Smooth muscle cell (in vitro differentiated cells): ENCODE results near the gene SLC5A5. TPM values are rescaled to one million over a fixed set of nuclear protein-coding genes. Genes with fewer than 3 reads are reported as not detected.
A peak's percentile ranks its signal among the peaks of the same experiment; 100 is the strongest.

Experiments
- DNase-seq: peaks from one replicate; lab custom pipeline; 2025; ENCODE audit not compliant: unreplicated experiment; lab: John Stamatoyannopoulos, UW
- H2AFZ ChIP-seq: fragments of 200-600 bp; sonication (generic); 2 replicates; pipeline ENCODE4 v1.6.0; 2016; ENCODE audit warnings: antibody characterized with exemption, low read depth, mild to moderate bottlenecking
- H3F3A ChIP-seq: fragments of 200-600 bp; sonication (generic); 2 replicates; pipeline ENCODE4 v1.6.0; 2017; ENCODE audit warnings: antibody characterized with exemption, low read depth
- H3K27ac ChIP-seq: fragments of 200-600 bp; sonication (generic); 2 replicates; pipeline ENCODE4 v1.5.1; 2016; ENCODE audit warnings: low read depth, mild to moderate bottlenecking
- H3K27me3 ChIP-seq: fragments of 200-600 bp; sonication (generic); 2 replicates; pipeline ENCODE4 v1.6.1; 2016; ENCODE audit warnings: low read depth, mild to moderate bottlenecking
- H3K36me3 ChIP-seq: fragments of 200-600 bp; sonication (generic); 2 replicates; pipeline ENCODE4 v1.5.1; 2016; ENCODE audit warnings: low read depth
- H3K4me1 ChIP-seq: fragments of 200-600 bp; sonication (generic); 2 replicates; pipeline ENCODE4 v1.5.1; 2016; ENCODE audit warnings: low read depth
- H3K4me2 ChIP-seq: fragments of 200-600 bp; sonication (generic); 2 replicates; pipeline ENCODE4 v1.6.0; 2016; ENCODE audit warnings: mild to moderate bottlenecking
- H3K4me3 ChIP-seq: fragments of 200-600 bp; sonication (generic); 2 replicates; pipeline ENCODE4 v1.5.1; 2016; ENCODE audit warnings: mild to moderate bottlenecking
- H3K79me2 ChIP-seq: fragments of 200-600 bp; sonication (generic); 2 replicates; pipeline ENCODE4 v1.6.0; 2016; ENCODE audit warnings: low read depth, mild to moderate bottlenecking
- H3K9ac ChIP-seq: fragments of 200-600 bp; sonication (generic); 2 replicates; pipeline ENCODE4 v1.6.0; 2016; ENCODE audit warnings: low read depth
- H3K9me3 ChIP-seq: fragments of 200-600 bp; sonication (generic); replicated peaks from 2 replicates; pipeline ENCODE4 v1.5.1; 2016; ENCODE audit warnings: low read depth
- H4K20me1 ChIP-seq: fragments of 200-600 bp; sonication (generic); 2 replicates; pipeline ENCODE4 v1.6.0; 2016; ENCODE audit warnings: low read depth
- CTCF ChIP-seq: fragments of 200-600 bp; sonication (generic); IDR thresholded peaks from 2 replicates; pipeline ENCODE4 v1.5.1; 2017; ENCODE audit warnings: borderline replicate concordance, mild to moderate bottlenecking, antibody characterized with exemption; ENCODE audit not compliant: insufficient read depth, poor library complexity, severe bottlenecking
- WGBS: methylation state at CpG from one replicate; pipeline ENCODE4 v1.1.7; 2016; ENCODE audit warnings: low lambda C conversion rate; 5-methylcytosine and 5-hydroxymethylcytosine counted together
- polyA plus RNA-seq: library from polyadenylated mRNA; unstranded; fragments of >200 nt; fragmentation: Nextera tagmentation; extraction: Ambion mirVana; gene quantifications from 2 replicates; pipeline ENCODE4 v1.2.1, GENCODE V29; 2016
- total RNA-seq: library from RNA; depleted of rRNA; stranded (reverse); fragments of >200 nt; gene quantifications from 2 replicates; pipeline ENCODE4 v1.2.3, GENCODE V29; 2014

SLC5A5 gene
- total and polyA plus RNA-seq, 2 experiments from 2014 or later: not detected

- H3F3A ChIP-seq: no peaks in the 10 kb centered on the region
- no peaks in the 10 kb centered on the region for H4K20me1 ChIP-seq
- H3K27ac ChIP-seq: no peak overlapping the region
- no peak overlapping the region for H3K4me3 ChIP-seq
- no peaks in the 10 kb centered on the region for H3K36me3 ChIP-seq
- peaks cover 11% of the 10 kb centered on the region for H3K4me1 ChIP-seq
- no peak overlapping the region for H2AFZ ChIP-seq
- no peak overlapping the region for H3K4me2 ChIP-seq
- H3K9me3 ChIP-seq: no peaks in the 10 kb centered on the region
- no peak for DNase-seq
- H3K9ac ChIP-seq: no peak overlapping the region
- peaks cover 12% of the 10 kb centered on the region for H3K27me3 ChIP-seq
- 79% methylated on average over 4 of the region's 4 CpGs for WGBS
- TF ChIP-seq CTCF: no peak
- H3K79me2 ChIP-seq: no peaks in the 10 kb centered on the region
Observed at GRCh38 chr19:17836530-17836929, 35.2 kb upstream of the SLC5A5 start.

- no peak overlapping the region for H3K4me2 ChIP-seq
- TF ChIP-seq CTCF: no peak
- no peaks in the 10 kb centered on the region for H3F3A ChIP-seq
- H3K9me3 ChIP-seq: no peaks in the 10 kb centered on the region
- no peaks in the 10 kb centered on the region for H3K79me2 ChIP-seq
- H4K20me1 ChIP-seq: no peaks in the 10 kb centered on the region
- H3K27me3 ChIP-seq: peaks cover 6% of the 10 kb centered on the region
- H3K27ac ChIP-seq: no peak overlapping the region
- H3K36me3 ChIP-seq: no peaks in the 10 kb centered on the region
- DNase-seq: no peak
- WGBS: 93% methylated on average over 7 of the region's 7 CpGs
- no peak overlapping the region for H3K4me3 ChIP-seq
- H2AFZ ChIP-seq: no peak overlapping the region
- H3K4me1 ChIP-seq: peaks cover 12% of the 10 kb centered on the region
- no peak overlapping the region for H3K9ac ChIP-seq
Observed at GRCh38 chr19:17837972-17838371, 33.8 kb upstream of the SLC5A5 start.

GRCh38 chr19:17840019-17840418, 31.7 kb upstream of the SLC5A5 start:
- Histone ChIP-seq H3K9ac (no peak overlapping the region), H3K79me2 (no peaks in the 10 kb centered on the region), H3K9me3 (no peaks in the 10 kb centered on the region), H3K36me3 (no peaks in the 10 kb centered on the region), H4K20me1 (no peaks in the 10 kb centered on the region), H3K4me2 (no peak overlapping the region), H3K4me1 (peaks cover 8% of the 10 kb centered on the region), H3F3A (no peaks in the 10 kb centered on the region), H2AFZ (no peak overlapping the region), H3K27ac (no peak overlapping the region), H3K4me3 (no peak overlapping the region), H3K27me3 (peaks cover 6% of the 10 kb centered on the region)
- no peak for DNase-seq
- WGBS: 89% methylated on average over 6 of the region's 6 CpGs
- TF ChIP-seq CTCF: no peak

- WGBS: 19% methylated on average over 29 of the region's 30 CpGs
- H3K36me3 ChIP-seq: no peaks in the 10 kb centered on the region
- no peaks in the 10 kb centered on the region for H3K79me2 ChIP-seq
- no peak overlapping the region for H3K9ac ChIP-seq
- H3K9me3 ChIP-seq: no peaks in the 10 kb centered on the region
- peak overlapping the region; percentile 36 for H3K4me3 ChIP-seq
- peaks cover 8% of the 10 kb centered on the region for H3K4me1 ChIP-seq
- H3K27me3 ChIP-seq: peaks cover 6% of the 10 kb centered on the region
- no peak for TF ChIP-seq CTCF
- no peaks in the 10 kb centered on the region for H3F3A ChIP-seq
- H3K27ac ChIP-seq: no peak overlapping the region
- no peak overlapping the region for H2AFZ ChIP-seq
- H4K20me1 ChIP-seq: no peaks in the 10 kb centered on the region
- peak overlapping the region; percentile 80 for H3K4me2 ChIP-seq
- no peak for DNase-seq
Observed at GRCh38 chr19:17841371-17841809, 30.4 kb upstream of the SLC5A5 start.
